A204.1 (cell line): Measurements from ENCODE around the gene PGAM2.

Source experiments
- FAIRE-seq: peaks from 2 replicates; lab custom pipeline; 2012; peaks lifted over from hg19 to GRCh38; lab: Jason Lieb, UNC

PGAM2 gene

DNA sequence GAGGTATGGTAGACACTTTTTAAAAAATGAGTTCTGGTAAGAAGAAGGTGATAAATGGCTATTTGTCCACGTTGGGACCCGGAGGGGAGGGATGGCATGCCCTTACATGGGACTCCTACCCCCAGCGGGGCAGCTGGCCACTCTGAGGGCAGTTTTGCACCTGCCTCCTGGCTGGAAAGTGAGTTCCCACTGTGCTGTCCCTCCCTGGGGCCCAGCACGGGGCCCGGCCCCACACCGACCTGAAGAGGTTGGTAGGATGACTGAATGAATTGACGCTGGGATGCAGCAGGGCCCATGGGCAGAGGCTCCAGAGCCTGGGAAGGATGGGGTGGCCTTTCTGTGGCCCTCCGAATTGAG is 38.2 kb upstream of the PGAM2 start:
- FAIRE-seq: no peak

DNA sequence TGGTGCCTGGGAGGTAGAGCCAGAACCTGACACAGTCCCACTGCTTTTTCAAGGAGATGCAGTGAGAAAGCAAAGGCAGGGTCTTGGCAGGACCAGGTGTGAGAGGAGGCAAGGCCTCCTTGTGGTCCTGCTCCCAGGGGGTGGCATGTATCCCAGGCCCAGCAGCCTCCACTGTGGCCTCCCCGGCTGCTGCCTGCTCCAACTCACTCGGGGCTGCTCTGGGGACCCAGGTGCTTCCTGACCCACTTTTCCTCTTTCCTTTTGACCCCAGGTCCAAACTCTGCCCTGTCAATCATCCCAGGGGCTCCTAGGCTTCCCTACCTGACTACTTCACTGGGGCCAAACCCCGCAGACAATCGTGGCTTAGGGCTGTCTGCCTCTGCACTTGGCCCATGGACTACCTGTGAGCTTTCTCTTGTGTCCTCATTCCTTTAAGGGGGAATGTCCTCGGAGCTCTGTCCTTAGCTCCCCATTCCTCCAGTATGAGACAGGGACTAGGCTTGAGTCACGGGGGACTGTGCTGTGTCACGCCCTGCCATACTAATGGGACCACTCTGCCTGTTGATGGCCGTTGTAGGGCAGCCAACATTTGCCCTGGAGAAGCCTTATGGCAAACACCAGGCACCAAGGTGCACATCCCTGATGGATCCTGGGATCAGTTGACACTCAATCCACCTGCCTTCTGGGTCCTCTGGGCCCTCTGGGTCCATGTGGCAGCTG is 37.6 kb upstream of the PGAM2 start:
- no peak for FAIRE-seq

DNA sequence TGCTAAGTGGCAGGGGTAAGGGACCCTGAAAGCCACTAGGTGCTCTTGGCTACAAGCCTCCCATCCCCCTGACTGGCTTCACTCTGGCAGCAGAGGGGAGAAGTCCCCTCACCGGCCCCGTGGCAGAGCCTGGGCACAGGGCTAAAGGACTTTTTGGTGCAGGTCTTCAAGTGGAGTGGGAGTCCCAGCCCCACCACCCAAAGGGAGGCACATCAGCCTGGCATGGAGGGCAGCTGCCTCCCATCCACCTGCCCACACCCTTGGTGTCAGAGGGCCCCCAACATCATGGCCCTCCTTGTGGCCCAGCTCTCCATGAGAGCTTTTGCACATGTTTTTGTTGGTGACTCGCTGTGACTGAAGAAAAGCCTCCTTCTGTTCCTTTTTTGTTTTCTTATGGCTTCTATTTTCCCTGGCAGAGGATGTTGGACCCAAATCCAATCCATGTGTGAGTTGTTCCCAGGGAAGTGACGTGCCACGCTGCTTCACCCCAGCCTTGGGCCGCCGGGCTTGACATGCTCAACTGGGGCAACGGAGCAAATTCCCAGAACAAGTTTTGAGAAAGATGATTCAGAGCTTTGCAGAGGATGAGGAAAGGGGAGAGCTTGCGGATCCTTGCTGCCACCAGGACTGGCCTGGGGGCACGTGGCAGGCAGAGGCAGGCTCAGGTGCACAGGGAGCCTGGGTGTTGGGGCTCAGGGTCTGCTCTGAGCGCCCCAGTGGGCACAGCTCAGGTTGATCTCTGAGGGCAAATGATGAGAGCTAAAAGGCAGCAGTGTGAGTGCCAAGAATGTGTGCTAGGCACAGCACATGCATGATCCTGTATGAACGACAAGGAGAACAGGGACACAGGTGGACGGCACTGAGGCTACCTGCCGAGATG is 36.8 kb upstream of the PGAM2 start:
- FAIRE-seq: no peak

DNA sequence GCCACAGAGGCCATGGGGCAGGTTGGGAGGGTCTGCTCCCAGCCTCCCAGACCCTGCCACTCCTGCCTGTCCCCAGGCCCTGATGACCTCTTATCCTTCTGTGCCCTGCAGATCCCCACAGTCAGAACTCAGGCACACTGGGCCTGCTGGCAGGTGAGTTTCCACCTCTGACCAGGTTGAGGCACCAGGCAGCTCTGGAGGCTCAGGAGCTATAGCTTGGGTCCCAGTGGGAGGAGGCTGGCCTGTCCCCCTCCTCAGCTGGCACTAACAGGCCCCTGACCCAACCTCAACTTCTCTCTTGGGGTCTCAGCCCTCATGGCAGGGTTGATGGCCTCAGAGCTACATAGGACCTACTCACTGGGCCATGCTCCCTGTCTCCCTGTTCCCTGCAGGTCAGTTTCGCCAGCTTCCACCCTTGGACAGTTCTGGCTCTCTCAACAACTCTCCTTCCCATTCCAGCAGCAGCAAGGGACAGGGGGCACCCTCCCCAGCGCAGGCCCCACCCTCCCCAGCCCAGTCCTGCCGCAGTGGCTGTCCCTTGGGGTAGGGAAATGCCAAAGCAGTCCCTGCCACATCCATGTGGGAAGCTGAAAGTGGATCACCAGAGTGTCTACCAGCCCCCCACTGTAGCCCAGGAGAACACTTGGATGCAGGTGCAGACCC is 36.1 kb upstream of the PGAM2 start:
- no peak for FAIRE-seq

DNA sequence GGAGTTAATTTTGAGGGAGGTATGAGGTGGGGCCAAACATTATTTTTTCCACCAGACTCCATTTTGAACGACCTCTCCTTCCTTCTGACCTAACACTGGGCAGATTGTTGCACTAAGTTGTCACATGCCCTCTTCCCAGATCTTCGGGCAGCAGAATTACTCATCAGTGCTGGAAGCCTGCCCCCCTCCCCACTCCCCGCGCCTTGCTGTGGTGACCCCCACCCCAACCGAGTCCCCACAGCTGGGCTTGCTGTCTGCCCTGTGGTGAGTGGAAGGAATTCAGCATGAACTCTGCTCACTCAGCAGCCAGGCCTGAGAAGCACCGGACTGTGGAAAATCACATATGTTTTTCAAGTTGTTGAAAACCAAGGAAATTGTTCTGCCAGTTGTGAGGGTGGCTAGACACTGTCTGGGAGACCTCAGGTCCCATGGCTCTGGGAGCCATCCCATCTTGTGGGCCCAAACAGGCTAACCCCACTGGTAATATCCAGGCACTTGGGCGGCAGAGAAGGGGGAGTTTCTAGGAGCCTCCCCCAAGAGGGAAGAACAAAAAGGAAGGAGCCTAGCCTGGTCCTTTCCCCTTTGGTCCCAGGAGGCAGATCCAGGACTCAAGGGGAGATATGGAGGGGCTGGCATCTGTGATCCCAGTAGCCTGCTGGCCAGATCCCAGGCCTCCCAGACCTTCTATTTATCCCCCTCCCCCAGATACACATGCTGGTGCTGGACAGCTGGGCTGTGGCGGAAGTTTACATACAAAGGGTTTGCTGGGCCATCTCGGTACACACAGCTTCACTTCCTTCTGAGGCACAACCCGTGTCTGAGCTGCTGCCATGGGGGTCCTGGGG is 35.3 kb upstream of the PGAM2 start:
- no peak for FAIRE-seq

DNA sequence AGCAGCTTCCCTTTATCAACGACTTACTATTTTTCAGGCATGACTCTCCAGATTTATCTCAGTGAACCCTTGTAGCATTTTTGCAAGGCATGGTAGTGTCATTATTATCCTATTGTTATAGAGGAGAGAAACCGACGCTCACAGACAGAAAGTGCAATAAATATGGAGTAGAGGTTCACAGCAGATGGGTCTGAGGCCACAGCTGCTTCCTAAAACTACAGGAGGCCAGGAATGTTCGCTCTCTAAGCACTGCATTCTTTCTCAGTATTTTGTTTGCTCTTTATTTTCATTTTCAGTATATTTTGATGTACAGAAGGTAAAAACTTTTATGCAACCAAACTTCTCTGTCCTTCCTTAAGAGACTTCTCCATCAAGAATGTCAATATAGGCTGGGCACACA is 34.3 kb upstream of the PGAM2 start:
- no peak for FAIRE-seq

DNA sequence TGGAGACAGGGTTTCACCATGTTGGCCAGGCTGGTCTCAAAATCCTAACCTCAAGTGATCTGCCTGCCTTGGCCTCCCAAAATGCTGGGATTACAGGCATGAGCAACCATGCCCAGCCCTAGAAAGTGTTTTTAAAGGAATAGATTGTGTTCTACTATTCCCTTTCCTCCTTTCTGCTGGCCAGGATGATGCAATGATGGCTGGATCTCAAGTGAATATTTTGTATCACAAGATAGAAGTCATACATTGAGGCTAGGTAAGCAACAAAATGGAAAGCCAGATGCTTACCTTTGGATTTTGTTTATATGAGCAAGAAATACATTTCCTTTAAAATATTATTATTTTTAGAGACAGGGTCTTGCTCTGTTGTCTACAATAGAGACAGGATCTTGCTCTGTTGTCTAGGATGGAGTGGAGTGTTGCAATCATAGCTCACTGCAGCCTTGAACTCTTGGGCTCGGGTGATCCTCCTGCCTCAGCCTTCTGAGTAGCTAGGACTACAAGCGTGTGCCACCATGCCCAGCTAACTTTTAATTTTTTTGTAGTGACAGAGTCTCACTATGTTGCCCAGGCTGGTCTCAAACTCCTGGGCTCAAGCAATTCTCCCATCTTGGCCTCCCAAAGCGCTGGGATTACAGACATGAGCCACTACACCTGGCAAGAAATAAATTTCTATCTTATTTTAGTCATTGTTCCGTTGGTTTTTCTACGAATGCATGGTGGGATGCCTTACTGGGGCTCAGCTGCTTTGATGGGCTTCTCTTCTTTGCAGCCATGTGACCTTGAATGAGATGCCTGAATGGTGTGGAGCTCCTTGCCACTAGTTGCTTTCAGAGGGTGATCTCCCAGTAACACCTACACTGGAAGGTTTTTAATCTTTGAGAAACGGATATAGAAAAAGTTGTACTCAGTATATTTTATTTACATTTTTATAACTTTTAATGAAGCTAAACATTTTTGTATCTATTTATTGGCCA is 33.0 kb upstream of the PGAM2 start:
- no peak for FAIRE-seq

DNA sequence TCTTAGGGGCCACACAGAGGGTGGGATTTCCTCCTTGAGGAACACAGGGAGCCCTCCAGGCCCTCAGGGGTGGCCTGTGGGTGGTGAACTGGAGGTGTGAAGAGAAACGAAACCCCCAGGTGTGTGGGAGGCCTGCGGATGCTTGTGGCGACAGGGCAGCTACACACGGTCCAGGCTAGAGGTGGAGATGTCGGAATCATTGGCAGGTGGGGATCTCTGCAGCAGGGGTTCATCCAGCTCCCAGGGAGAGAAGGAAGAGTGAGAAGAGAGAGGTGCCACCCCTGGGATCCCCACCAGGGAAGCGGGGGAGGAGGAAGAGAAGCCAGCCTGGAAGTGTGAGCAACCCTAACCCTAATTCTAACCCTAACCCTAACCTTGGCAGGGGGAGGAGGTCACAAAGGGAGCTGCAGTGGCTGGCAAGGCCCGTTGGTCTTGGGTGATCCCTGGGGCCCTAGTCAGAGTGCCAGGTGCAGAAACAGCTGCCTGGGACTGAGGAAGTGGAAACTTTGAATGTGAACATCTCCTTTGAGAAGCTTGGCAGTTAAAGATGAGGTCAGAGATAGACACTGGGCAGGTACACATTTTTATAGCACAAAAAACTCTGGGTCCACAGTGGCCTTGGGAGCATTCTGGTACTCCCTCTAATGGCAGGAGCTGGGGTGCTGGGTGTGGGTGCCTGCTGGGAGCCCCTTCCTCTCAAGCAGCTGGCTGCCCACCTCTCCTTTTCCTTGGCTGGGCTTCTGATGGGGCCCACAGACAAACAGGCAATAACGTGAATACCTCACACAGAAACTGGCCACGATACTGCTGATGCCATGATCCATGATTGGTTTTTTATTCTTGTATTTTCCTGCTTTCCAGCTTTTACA is 31.9 kb upstream of the PGAM2 start:
- no peak for FAIRE-seq

DNA sequence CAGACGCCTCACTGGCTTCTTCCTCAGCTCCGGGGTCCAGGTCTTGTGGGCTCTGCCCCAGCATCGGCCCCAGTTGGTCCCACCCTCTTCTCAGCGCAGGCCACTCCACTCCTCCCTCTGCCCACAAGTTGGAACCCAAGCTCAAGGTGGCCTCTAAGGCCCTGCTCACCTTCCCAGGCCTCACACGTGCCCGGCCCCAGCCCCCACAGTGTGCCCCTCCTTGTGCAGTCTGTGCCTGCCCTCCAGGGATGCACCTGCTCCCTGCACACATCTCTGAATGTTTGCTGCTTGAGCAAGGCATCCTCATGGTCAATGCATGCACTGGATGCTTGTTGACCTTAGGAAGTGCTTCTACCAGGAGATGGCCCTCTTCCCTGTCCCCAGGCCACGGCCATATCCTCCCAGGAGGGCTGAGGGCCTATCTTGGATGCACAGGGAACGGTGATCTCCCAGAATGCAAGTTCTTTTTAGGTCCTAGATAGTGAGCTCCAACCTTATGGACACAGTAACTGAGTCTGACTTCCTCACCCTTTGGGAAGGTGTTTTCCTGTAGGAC is 31.0 kb upstream of the PGAM2 start:
- FAIRE-seq: no peak

DNA sequence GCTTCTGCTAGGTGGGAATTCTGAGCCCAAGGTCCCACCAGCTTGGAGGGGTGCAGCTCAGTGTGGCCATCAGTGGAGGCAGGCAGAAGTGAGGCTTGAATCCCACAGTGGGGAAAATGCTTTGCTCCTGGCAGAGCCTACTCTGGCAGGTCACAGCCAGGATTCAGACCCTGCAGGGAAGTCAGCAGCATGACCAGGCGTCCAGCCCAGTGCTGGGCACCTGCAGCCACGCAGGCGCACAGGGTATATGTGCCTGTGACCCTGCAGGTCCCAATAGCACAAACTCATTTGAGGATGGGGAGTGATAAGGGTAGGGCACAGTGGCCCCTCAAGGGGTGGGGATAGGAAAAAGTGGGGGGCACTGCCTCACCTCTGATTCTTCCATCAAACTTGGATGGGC is 30.4 kb upstream of the PGAM2 start:
- no peak for FAIRE-seq

DNA sequence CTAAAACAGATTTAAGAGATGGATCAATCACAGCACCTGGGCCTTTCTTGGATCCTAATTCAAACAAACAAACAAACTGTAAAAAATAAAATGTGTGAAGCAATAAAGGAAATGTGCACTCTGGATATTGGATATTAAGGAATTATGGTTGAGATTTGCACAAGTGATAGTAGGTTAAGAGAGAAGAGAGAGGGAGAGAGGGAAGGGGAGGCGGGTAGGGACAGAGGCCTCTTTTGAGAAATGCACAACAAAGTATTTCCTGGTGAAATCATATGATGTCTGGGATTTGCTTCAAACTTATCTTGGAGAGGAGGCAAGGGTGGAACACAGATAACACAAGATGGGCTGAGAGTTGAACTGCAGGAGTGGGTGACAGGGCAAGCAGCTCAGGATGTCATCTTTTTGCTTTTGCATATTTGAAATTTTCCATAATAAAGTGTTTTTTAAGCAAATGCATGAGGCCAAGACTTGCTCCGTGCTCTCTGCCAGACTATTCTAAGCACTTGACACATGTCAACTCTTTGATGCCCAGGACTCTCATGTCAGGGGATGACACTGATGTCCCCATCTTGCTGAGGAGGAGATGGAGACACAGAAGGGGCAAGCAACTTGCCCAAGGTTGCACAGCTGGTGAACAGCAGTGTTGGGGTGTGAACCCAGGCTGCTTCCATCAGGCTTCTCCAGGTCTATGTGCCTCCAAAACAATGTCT is 29.7 kb upstream of the PGAM2 start:
- no peak for FAIRE-seq

DNA sequence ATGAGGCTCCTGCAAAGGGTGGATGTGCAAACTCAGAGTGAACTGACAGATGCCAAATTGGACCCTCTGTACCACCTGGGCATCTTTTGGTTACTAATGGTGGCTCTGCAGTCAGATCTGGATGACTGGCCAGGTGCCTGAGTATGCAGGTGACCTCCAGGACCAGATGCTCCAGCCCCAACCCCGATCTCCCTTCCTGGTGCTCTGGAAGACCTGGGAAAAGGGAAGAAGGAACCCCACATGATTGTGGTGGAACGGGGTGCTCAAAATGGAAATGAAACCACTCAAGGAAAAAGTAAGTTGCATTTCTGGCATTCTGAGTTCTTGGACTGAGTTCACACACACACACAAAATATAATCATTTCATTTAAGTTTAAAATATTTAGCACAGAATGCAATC is 29.0 kb upstream of the PGAM2 start:
- no peak for FAIRE-seq

DNA sequence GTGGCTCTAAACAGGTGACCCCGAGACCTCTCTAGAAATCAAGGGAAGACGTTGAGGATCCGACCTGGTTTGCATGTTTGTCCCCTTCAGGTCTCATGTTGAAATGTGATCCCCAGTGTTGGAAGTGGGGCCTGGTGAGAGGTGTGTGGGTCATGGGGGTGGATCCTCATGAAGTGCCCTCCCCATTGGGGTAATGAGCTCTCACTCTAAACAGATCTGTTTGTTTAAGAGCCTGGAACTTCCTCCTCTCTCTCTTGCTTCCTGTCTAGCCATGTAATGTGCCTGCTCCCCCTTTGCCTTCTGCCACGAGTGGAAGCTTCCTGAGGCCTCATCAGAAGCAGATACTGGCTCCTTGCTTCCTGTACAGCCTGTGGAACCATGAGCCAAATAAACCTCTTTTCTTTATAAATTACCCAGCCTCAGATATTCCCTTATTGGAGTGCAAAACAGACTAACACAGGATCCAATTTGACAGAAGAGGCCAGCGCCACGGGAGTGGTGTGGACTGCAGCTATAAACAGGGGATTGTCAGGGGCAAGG is 27.8 kb upstream of the PGAM2 start:
- no peak for FAIRE-seq

DNA sequence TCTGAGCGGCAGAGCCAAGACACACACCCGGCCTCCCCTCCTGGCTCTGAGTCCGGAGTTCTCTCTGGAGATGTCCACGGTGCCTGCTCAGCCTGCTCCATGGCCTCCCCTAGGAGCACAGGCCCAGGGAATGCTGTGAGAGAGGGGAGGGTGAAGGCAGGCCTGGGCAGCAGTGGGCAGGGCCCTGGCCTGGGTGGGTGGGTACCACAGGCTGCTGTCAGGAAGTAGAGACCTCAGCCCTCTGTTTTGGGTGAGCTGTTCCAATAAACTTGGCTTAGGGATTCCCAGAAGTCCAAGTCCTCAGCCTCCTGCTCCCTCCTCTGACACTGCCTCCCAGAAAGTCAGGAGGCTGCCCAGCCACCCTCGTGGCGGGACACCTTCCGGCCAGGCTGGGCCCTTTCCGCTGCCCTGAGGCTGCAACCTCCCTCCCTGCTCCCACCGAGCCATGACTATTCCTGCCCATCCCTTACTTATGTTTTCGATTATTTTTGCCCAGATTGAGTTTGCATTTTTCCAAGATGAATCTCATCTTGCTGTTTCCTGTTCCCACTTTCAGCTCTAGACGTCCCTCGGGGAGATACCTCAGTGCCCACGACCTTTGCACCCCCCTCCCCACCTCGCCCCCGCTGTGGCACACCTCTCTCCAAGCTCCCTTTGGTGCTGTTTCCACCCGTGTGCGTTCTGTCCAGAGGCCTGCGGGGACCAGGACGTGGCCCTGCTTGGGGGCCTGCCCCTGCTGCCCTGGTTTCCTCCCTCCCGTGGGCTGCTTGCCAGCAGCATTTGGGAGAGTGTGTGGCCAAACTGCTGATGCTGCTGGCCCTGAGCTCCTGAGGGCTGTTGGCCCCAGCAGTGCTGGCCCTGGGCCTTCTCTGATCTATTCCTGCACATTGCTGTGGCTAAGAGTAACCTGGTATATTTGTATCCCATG is 22.8 kb upstream of the PGAM2 start:
- no peak for FAIRE-seq

DNA sequence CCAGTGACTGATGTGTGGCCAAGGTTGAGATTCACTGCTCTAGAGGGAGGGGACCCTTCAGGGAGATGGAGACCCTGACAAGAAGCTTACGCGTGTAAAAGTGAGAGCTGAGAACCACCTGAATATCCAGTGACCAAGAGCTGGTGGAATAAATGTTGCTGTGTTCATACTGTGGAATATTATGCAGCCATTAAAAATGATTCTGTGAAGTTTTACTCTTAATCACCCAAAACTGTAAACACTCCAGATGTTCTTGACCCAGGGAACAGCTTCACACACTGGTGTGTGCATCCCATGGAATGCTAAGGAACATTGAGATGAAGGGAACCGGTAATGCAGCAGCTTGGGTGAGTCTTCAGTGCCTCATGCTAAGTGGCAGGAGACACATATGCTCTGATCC is 21.3 kb upstream of the PGAM2 start:
- no peak for FAIRE-seq

DNA sequence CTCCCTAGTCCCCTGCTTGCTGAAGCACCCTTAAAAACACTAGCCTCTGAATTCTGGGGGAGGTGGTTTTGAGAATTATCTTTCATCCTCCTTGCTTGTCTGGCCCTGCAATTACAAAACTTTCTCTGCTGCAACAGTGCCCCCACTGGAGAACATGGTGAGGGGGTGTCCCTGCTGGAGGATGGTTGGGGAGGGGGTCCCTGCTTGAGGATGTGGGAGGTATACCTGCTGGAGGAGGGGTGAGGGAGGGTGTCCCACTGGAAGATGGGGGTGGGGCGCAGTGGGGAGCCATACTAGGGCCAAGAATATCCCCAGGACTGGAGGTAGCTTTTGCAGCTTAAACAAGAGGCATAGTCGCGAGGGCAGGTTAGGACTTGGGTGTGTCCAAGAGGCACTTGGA is 20.2 kb upstream of the PGAM2 start:
- FAIRE-seq: no peak

DNA sequence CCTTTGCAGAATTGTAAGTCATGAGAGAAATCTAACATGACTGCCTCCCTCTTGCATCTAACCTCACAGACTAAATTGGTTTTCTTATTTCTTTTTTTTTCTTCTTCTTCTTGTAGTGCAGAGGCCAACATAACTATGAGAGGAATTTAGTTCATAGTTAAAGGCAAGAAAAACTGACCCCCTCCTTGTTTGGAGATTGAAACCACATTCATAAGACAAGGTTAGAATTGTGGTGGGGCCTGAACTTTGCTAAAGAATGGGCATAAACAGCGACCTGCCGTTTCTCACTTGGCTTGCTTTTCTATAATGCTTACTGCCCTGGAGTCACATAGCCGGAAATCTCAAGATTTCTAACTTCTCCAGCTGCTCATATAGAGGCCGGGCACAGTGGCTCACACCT is 19.3 kb upstream of the PGAM2 start:
- no peak for FAIRE-seq

DNA sequence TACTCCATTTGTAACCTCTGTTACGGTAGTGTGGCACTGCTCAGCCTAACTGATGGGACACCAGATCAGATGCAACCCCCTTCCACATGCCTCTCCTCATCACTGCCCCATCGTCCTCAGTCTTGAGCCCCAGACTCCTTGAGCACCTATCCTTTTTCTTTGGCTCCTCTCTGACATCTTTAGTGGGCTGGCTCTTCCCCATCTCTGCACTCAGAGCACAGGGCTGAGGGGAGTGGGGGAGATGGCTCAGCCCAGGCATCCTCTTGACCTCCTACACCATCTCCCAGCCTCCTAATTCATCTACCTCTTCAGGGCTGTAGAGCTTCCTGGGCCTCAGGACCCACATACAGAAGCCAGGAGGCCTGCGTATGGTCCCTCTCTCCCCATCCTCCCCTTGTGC is 18.4 kb upstream of the PGAM2 start:
- no peak for FAIRE-seq
